Stimulated activated CD4-positive, alpha-beta T cell treated with anti-CD3 and anti-CD28 coated beads, Interleukin-15, amount 100 ng/mL, for 24 hours (primary cell): ENCODE results near the gene TM4SF1.
"Not testable (repeated sequence)": the region's sequence is repeated elsewhere in the genome, so short reads cannot be mapped to it uniquely, and the experiment has no call there.

Experiments used
- DNase-seq: peaks from one replicate; pipeline ENCODE4 v3.0.0-alpha.2; 2020

TM4SF1 gene

DNA sequence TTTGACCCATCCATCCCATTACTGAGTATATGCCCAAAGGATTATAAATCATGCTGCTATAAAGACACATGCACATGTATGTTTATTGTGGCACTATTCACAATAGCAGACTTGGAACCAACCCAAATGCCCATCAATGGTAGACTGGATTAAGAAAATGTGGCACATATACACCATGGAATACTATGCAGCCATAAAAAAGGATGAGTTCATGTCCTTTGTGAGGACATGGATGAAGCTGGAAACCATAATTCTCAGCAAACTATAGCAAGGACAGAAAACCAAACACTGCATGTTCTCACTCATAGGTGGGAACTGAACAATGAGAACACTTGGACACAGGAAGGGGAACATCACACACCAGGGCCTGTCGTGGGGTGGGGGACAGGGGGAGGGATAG lies 40.0 kb downstream of the TM4SF1 start:
- not testable (repeated sequence) for DNase-seq

DNA sequence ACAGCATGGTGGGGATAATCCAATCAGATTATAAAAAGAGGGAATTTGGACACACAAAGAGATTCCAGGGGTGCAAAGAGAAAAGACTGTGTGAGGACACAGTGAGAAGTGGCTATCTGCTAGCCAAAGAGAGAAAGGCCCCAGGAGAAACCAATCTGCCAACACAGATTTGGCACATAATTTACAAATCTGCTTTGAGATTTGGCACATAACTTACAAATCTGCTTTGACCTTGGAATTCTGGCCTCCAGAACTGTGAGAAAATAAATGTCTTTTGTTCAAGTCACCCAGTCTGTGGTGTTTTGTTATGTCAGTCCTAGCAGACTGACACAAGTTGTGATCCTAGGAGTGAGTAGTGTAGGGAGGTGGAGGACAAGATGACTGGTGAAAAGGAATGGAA lies 40.5 kb downstream of the TM4SF1 start:
- DNase-seq: no peak

DNA sequence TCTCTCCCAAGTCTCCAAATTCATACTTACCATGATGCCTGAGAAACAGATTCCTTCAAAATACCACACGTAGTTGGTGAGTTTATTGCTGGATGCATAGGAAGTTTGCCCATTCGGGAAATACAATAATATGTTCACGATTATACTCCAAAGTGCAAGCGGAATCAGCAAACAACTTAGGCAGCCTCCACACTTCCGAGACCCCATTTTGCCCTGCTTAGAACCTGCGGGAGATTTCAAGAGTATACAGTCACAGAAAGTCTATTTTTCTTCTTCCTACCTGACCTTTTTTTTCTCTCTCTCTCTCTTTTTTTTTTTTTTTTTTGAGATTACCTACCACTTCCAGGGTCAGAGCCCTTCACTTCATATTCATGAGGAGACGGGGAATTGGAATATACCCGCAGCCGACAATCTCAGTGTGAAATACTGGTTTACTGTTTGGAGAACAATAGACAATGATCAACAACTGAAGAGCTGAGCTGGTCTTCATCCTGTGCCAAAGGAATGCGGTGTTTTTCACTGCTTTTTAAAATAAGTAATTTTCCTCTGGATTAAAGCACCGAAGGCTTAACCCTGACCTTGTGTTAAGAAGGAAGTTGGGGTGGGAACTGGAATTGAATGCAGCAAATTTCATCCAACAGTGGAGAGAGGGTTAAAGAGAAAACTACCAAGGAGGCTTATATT lies 44.1 kb downstream of the TM4SF1 start, which contains the start of gene TM4SF18:
TSS of gene TM4SF18 (minus strand) at position 461 of the 684 bp plus-strand sequence. CDS start at position 207, 254 bp downstream.
- DNase-seq: no peak

GRCh38 chr3:149332771-149333170 lies 44.7 kb downstream of the TM4SF1 start:
- DNase-seq: no peak

GRCh38 chr3:149332227-149332765 lies 45.2 kb downstream of the TM4SF1 start:
- no peak for DNase-seq

GRCh38 chr3:149331396-149331795 lies 46.1 kb downstream of the TM4SF1 start:
- DNase-seq: no peak

DNA sequence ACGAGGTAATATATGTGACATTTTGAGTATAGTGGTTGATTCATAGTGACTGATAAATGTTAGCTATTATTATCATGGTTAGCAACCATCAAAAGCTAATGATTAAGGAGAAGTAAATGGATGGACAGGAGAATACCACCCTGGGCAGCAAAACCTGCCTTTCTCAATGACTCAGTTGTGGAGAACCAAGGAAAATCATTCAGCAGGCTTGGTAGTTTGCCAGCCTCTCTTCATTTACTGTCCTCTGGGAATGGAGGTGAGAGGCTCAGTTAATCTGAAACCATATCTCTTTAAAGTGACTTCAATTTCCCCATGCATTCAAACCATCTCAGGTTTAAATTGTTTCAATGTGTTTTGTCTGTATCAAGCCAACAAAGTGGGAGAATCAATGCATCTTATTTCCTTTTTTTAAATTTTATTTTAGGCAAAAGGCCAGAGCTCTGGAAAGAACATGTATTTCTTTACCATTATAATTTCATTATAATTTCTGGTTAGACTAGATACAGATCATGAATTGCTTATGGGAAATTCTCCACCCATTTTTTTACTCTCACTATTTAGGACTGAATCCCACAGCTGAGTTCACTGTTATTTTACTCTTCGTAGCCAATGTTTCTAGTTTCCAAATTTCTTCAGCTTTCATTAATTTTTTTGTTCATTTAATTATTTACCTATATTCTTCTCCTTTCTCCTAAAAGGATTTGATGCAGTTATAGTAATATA lies 46.7 kb downstream of the TM4SF1 start:
- DNase-seq: no peak

- DNase-seq: no peak
Measured at GRCh38 chr3:149327156-149327555, 50.3 kb downstream of the TM4SF1 start.

DNA sequence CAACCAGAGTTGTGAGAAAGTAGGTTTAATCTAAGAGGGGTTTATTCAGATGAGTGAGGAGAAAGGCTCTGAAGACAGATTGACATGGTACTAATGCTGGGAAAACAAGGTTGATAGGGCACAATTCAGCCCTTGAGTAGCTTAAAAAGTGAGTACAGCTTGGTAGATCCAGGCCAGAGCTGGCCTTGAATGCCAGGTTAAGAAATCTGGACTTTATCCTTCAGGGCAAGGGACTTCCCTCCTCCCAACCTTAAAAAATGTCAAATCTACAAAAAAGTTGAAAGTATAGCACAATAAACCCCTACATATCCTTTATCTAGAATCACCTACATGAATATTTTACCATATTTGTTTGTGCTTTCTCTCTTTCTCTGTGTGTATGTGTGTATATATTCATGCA lies 51.9 kb downstream of the TM4SF1 start:
- no peak for DNase-seq

DNA sequence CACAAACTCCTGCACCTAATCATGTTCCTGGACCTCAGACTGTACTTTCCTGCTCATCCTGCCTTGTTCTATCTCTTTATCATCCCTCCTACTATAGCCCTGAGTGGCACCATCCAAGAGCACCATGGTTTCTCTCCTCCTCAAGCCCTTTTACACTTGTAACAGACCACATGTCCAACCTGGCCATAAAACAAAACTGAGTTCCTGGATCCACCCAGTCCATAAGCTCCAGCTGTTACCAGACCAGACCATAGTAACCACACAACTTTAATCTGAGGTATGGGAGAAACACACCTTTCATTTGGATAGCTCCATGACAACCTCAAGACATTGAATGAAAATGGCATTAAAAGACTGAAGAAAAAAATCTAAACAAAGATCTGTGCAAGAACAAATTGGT lies 53.1 kb downstream of the TM4SF1 start:
- DNase-seq: no peak

GRCh38 chr3:149321640-149322039 lies 55.8 kb downstream of the TM4SF1 start:
- DNase-seq: no peak

DNA sequence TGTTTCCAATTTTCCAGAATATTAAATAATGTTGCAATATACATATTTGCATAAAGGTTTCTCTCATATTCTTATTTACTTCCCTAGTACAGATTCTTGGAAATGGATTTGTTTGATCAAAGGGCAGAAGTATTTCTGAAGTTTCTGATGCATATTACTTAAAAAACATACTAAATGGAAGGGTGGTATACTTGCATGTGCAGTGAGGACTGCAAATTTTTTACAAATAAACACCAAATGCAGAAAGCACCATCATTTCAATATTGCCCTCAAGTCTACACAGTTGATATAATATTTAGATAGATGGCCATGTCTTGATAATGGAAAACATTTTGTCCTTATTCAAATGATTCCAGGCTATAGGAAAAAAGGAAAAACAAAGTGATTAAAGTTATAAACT lies 56.3 kb downstream of the TM4SF1 start:
- DNase-seq: no peak

GRCh38 chr3:149319750-149320149 lies 57.7 kb downstream of the TM4SF1 start:
- no peak for DNase-seq
